ENCODE results near the gene MYO1E. TPM values are rescaled to one million over a fixed set of nuclear protein-coding genes. Genes with fewer than 3 reads are reported as not detected.

The MYO1E gene
- total RNA-seq, 1 donor from 2014 or later: 192 TPM

GRCh38 chr15:59377924-59378323, 5.3 kb upstream of the MYO1E start:
- H3K36me3 Mint-ChIP-seq (ENCODE audit: low read depth): peaks cover 2% of the 10 kb centered on the region
- H3K27me3 Mint-ChIP-seq (ENCODE audit: low read depth): no peaks in the 10 kb centered on the region
- H3K4me1 Mint-ChIP-seq (ENCODE audit: low read depth): peaks cover 9% of the 10 kb centered on the region

DNA sequence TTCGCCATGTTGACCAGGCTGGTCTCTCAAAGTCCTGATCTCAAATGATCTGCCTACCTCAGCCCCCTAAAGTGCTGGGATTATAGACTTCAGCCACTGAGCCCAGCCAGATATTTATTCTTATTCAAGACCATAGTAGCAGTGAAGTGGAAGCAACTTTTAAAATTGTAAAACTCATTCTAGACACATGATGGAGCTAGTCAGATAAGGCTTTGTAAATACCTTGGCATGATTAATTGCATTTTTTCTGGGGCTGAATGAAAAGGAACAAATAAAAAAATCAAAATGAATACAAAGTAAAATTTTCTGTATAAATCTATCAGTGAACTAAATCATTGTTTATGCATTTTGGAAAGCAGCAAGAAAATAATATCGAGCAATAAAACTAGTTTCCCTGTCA, 4.1 kb upstream of the MYO1E start:
- peak; percentile 72 for TF ChIP-seq CTCF (IDR thresholded peaks at IDR 0.05)
- H3K27me3 Mint-ChIP-seq (ENCODE audit: low read depth): no peaks in the 10 kb centered on the region
- H3K9me3 Mint-ChIP-seq (ENCODE audit: low read depth): no peaks in the 10 kb centered on the region
- DNase-seq (ENCODE audit: low spot score): no peak
- no peak overlapping the region for H3K4me3 Mint-ChIP-seq (ENCODE audit: unreplicated experiment)
- peaks cover 10% of the 10 kb centered on the region for H3K4me1 Mint-ChIP-seq (ENCODE audit: low read depth)
- H3K27ac Mint-ChIP-seq (ENCODE audit: unreplicated experiment): no peak overlapping the region
- peaks cover 2% of the 10 kb centered on the region for H3K36me3 Mint-ChIP-seq (ENCODE audit: low read depth)

More at GRCh38 chr15:59377924-59378323, 5.3 kb upstream of the MYO1E start:
- Mint-ChIP-seq H3K9me3 (ENCODE audit: low read depth) (no peaks in the 10 kb centered on the region), H3K4me3 (ENCODE audit: unreplicated experiment) (no peak overlapping the region), H3K27ac (ENCODE audit: unreplicated experiment) (no peak overlapping the region)
- TF ChIP-seq CTCF (IDR thresholded peaks at IDR 0.05): no peak
- DNase-seq (ENCODE audit: low spot score): no peak

- DNase-seq (ENCODE audit: low spot score): no peak
- H3K4me3 Mint-ChIP-seq (ENCODE audit: unreplicated experiment): peak overlapping the region; percentile 92
- no peaks in the 10 kb centered on the region for H3K36me3 Mint-ChIP-seq (ENCODE audit: low read depth)
- peak overlapping the region; percentile 94 for H3K27ac Mint-ChIP-seq (ENCODE audit: unreplicated experiment)
- no peaks in the 10 kb centered on the region for H3K27me3 Mint-ChIP-seq (ENCODE audit: low read depth)
- H3K9me3 Mint-ChIP-seq (ENCODE audit: low read depth): no peaks in the 10 kb centered on the region
- peaks cover 38% of the 10 kb centered on the region for H3K4me1 Mint-ChIP-seq (ENCODE audit: low read depth)
- TF ChIP-seq CTCF (IDR thresholded peaks at IDR 0.05): no peak
Measured at GRCh38 chr15:59373215-59373614, 544 bp upstream of the MYO1E start.

GRCh38 chr15:59371458-59372351, 966 bp downstream of the MYO1E start:
- Mint-ChIP-seq H3K9me3 (ENCODE audit: low read depth) (no peaks in the 10 kb centered on the region), H3K27ac (ENCODE audit: unreplicated experiment) (peak overlapping the region; percentile 90)
- TF ChIP-seq CTCF (IDR thresholded peaks at IDR 0.05): no peak

GRCh38 chr15:59369597-59369996, 3.1 kb downstream of the MYO1E start:
- H3K9me3 Mint-ChIP-seq (ENCODE audit: low read depth): no peaks in the 10 kb centered on the region
- H3K27ac Mint-ChIP-seq (ENCODE audit: unreplicated experiment): no peak overlapping the region
- H3K36me3 Mint-ChIP-seq (ENCODE audit: low read depth): no peaks in the 10 kb centered on the region
- no peak for TF ChIP-seq CTCF (IDR thresholded peaks at IDR 0.05)
- peaks cover 58% of the 10 kb centered on the region for H3K4me1 Mint-ChIP-seq (ENCODE audit: low read depth)
- no peak overlapping the region for H3K4me3 Mint-ChIP-seq (ENCODE audit: unreplicated experiment)
- DNase-seq (ENCODE audit: low spot score): no peak
- H3K27me3 Mint-ChIP-seq (ENCODE audit: low read depth): no peaks in the 10 kb centered on the region

More at GRCh38 chr15:59371458-59372351, 966 bp downstream of the MYO1E start:
- Mint-ChIP-seq H3K27me3 (ENCODE audit: low read depth) (no peaks in the 10 kb centered on the region), H3K4me3 (ENCODE audit: unreplicated experiment) (peak overlapping the region; percentile 94), H3K4me1 (ENCODE audit: low read depth) (peaks cover 48% of the 10 kb centered on the region), H3K36me3 (ENCODE audit: low read depth) (no peaks in the 10 kb centered on the region)
- DNase-seq (ENCODE audit: low spot score): no peak

All from chondrocyte (in vitro differentiated cells).